Thyroid gland (tissue), 4 donors: ENCODE results near the gene JADE1.
A peak's percentile ranks its signal among the peaks of the same experiment; 100 is the strongest.

Source experiments
- CTCF ChIP-seq, 6 experiments: fragments of 200-600 bp in 3 of 6; fragments of 450-650 bp in 3 of 6; sonication (generic) in 3 of 6; IDR thresholded peaks; one replicate each; pipeline ENCODE4 v1.5.1; 2016 to 2019; ENCODE audit warnings: antibody characterized with exemption in 6 of 6, mild to moderate bottlenecking in 2 of 6, inconsistent platforms in 1 of 6, moderate library complexity in 1 of 6
- POLR2A ChIP-seq, 2 donors: fragments of 450-650 bp; IDR thresholded peaks; one replicate each; pipeline ENCODE4 v1.6.1; 2017; ENCODE audit warnings: antibody characterized with exemption in 2 of 2, mild to moderate bottlenecking in 2 of 2, moderate library complexity in 1 of 2

- TF ChIP-seq CTCF (IDR thresholded peaks at IDR 0.05) (no peak), POLR2A (IDR thresholded peaks at IDR 0.05) (peak in 1 of 2 donors; percentile 93)
These were observed 1.5 kb downstream of the JADE1 start for GRCh38 chr4:128810871-128811570.
